Nephron (organoid): ENCODE measurements around the gene TNKS2.

ENCODE experiments used
- H3K27ac Mint-ChIP-seq, 3 experiments: 2 replicates each; pipeline ENCODE4 v1.8.0; 2020; ENCODE audit warnings: mixed read lengths in 3 of 3, mild to moderate bottlenecking in 2 of 3, moderate library complexity in 1 of 3
- H3K27me3 Mint-ChIP-seq: 2 replicates; pipeline ENCODE4 v1.8.0; 2021; ENCODE audit warnings: low read depth, mild to moderate bottlenecking, moderate library complexity, mixed read lengths
- H3K36me3 Mint-ChIP-seq: 2 replicates; pipeline ENCODE4 v1.8.0; 2020; ENCODE audit warnings: low read depth, mixed read lengths
- H3K4me1 Mint-ChIP-seq: 2 replicates; pipeline ENCODE4 v1.8.0; 2020; ENCODE audit warnings: mixed read lengths
- H3K4me3 Mint-ChIP-seq, 3 experiments: 2 replicates each; pipeline ENCODE4 v1.8.0; 2020; ENCODE audit warnings: mild to moderate bottlenecking in 3 of 3, mixed read lengths in 3 of 3, moderate library complexity in 2 of 3
- H3K9me3 Mint-ChIP-seq: 2 replicates; pipeline ENCODE4 v1.8.0; 2020; ENCODE audit warnings: mixed read lengths
- TF ChIP-seq, protein P1 (sequence below), 3 experiments: fragments of 200-600 bp; sonication (generic); IDR thresholded peaks; one replicate each; pipeline ENCODE4 v1.5.0; 2021; ENCODE audit warnings: antibody characterized with exemption in 3 of 3; ENCODE audit not compliant: unreplicated experiment in 3 of 3

TNKS2 gene

GRCh38 chr10:91774571-91774970, 23.7 kb upstream of the TNKS2 start:
- no peak overlapping the region for H3K27ac Mint-ChIP-seq
- H3K36me3 Mint-ChIP-seq = no peaks in the 10 kb centered on the region
- H3K4me3 Mint-ChIP-seq = no peak overlapping the region
- H3K27me3 Mint-ChIP-seq = no peaks in the 10 kb centered on the region
- no peaks in the 10 kb centered on the region for H3K4me1 Mint-ChIP-seq
- TF ChIP-seq, protein P1, sequence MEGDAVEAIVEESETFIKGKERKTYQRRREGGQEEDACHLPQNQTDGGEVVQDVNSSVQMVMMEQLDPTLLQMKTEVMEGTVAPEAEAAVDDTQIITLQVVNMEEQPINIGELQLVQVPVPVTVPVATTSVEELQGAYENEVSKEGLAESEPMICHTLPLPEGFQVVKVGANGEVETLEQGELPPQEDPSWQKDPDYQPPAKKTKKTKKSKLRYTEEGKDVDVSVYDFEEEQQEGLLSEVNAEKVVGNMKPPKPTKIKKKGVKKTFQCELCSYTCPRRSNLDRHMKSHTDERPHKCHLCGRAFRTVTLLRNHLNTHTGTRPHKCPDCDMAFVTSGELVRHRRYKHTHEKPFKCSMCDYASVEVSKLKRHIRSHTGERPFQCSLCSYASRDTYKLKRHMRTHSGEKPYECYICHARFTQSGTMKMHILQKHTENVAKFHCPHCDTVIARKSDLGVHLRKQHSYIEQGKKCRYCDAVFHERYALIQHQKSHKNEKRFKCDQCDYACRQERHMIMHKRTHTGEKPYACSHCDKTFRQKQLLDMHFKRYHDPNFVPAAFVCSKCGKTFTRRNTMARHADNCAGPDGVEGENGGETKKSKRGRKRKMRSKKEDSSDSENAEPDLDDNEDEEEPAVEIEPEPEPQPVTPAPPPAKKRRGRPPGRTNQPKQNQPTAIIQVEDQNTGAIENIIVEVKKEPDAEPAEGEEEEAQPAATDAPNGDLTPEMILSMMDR (IDR thresholded peaks at IDR 0.05; ENCODE audit: unreplicated experiment in 3 of 3) = no peak
- H3K9me3 Mint-ChIP-seq = no peaks in the 10 kb centered on the region

- Mint-ChIP-seq H3K9me3 (no peaks in the 10 kb centered on the region), H3K27ac (no peak overlapping the region), H3K27me3 (no peaks in the 10 kb centered on the region), H3K4me3 (no peak overlapping the region), H3K4me1 (no peaks in the 10 kb centered on the region), H3K36me3 (no peaks in the 10 kb centered on the region)
- TF ChIP-seq, protein P1 (IDR thresholded peaks at IDR 0.05; ENCODE audit: unreplicated experiment in 3 of 3) = no peak
These were observed 22.5 kb upstream of the TNKS2 start for GRCh38 chr10:91775731-91776130.

- H3K4me1 Mint-ChIP-seq = no peaks in the 10 kb centered on the region
- H3K27me3 Mint-ChIP-seq = no peaks in the 10 kb centered on the region
- no peaks in the 10 kb centered on the region for H3K9me3 Mint-ChIP-seq
- no peak overlapping the region for H3K27ac Mint-ChIP-seq
- H3K4me3 Mint-ChIP-seq = no peak overlapping the region
- no peaks in the 10 kb centered on the region for H3K36me3 Mint-ChIP-seq
- TF ChIP-seq, protein P1 (IDR thresholded peaks at IDR 0.05; ENCODE audit: unreplicated experiment in 3 of 3) = no peak
These were observed 22.0 kb upstream of the TNKS2 start for GRCh38 chr10:91776266-91776665.

GRCh38 chr10:91778485-91778884, 19.7 kb upstream of the TNKS2 start:
- no peaks in the 10 kb centered on the region for H3K27me3 Mint-ChIP-seq
- no peak overlapping the region for H3K27ac Mint-ChIP-seq
- TF ChIP-seq, protein P1 (IDR thresholded peaks at IDR 0.05; ENCODE audit: unreplicated experiment in 3 of 3) = no peak
- H3K4me1 Mint-ChIP-seq = no peaks in the 10 kb centered on the region
- no peak overlapping the region for H3K4me3 Mint-ChIP-seq
- no peaks in the 10 kb centered on the region for H3K36me3 Mint-ChIP-seq
- H3K9me3 Mint-ChIP-seq = no peaks in the 10 kb centered on the region

DNA sequence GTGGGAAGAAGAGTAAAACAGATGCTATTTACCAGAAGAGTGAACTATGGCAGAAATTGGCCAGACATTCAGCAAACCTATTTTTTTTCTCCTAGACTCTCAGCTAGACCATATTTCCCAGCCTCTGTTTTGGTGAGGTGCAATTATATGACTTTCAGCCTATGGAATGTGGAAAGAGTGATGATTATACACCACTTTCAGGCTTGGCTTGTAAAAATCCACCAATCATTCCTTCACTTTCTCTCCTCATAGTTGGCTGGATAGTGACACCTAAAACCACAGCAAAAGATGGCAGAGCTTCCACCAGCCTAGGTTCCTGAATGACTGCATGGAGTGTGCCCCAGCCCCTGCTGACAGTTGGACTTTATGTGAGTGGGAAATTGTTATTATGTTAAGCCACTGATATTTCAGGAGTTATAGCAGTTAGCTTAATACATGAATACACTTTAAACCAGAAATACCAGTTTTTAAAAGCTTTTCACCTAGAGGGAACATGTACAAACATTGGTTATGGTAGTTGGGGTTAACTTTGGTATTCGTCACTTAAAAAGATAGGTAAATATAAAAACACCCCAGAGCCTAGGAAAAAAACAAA, 19.1 kb upstream of the TNKS2 start:
- TF ChIP-seq, protein P1 (IDR thresholded peaks at IDR 0.05; ENCODE audit: unreplicated experiment in 3 of 3) = no peak
- H3K36me3 Mint-ChIP-seq = no peaks in the 10 kb centered on the region
- H3K4me1 Mint-ChIP-seq = no peaks in the 10 kb centered on the region

GRCh38 chr10:91782539-91782938, 15.7 kb upstream of the TNKS2 start:
- TF ChIP-seq, protein P1 (IDR thresholded peaks at IDR 0.05; ENCODE audit: unreplicated experiment in 3 of 3) = no peak
- no peaks in the 10 kb centered on the region for H3K36me3 Mint-ChIP-seq
- H3K4me1 Mint-ChIP-seq = no peaks in the 10 kb centered on the region
- no peak overlapping the region for H3K4me3 Mint-ChIP-seq
- H3K9me3 Mint-ChIP-seq = no peaks in the 10 kb centered on the region
- no peak overlapping the region for H3K27ac Mint-ChIP-seq
- no peaks in the 10 kb centered on the region for H3K27me3 Mint-ChIP-seq

More for the DNA sequence above, 19.1 kb upstream of the TNKS2 start:
- H3K9me3 Mint-ChIP-seq = no peaks in the 10 kb centered on the region
- H3K27ac Mint-ChIP-seq = no peak overlapping the region
- H3K27me3 Mint-ChIP-seq = no peaks in the 10 kb centered on the region
- no peak overlapping the region for H3K4me3 Mint-ChIP-seq
